Measurements from ENCODE around the gene KIAA1614.

- TF ChIP-seq, protein P1, sequence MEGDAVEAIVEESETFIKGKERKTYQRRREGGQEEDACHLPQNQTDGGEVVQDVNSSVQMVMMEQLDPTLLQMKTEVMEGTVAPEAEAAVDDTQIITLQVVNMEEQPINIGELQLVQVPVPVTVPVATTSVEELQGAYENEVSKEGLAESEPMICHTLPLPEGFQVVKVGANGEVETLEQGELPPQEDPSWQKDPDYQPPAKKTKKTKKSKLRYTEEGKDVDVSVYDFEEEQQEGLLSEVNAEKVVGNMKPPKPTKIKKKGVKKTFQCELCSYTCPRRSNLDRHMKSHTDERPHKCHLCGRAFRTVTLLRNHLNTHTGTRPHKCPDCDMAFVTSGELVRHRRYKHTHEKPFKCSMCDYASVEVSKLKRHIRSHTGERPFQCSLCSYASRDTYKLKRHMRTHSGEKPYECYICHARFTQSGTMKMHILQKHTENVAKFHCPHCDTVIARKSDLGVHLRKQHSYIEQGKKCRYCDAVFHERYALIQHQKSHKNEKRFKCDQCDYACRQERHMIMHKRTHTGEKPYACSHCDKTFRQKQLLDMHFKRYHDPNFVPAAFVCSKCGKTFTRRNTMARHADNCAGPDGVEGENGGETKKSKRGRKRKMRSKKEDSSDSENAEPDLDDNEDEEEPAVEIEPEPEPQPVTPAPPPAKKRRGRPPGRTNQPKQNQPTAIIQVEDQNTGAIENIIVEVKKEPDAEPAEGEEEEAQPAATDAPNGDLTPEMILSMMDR (IDR thresholded peaks at IDR 0.05), result no peak
- TF ChIP-seq E2F1 (CRISPR knock-in tag; IDR thresholded peaks at IDR 0.05) (no peak), NFYB (CRISPR knock-in tag; conservative IDR thresholded peaks at IDR 0.05; ENCODE audit: low read depth) (no peak), ZNF263 (CRISPR knock-in tag; IDR thresholded peaks at IDR 0.05; ENCODE audit: low read depth) (no peak), STAT6 (CRISPR knock-in tag; conservative IDR thresholded peaks at IDR 0.05; ENCODE audit: low read depth) (no peak), TP53 (CRISPR knock-in tag; IDR thresholded peaks at IDR 0.05) (no peak), ZNF219 (CRISPR knock-in tag; IDR thresholded peaks at IDR 0.05; ENCODE audit: borderline replicate concordance) (no peak), CBFB (CRISPR knock-in tag; IDR thresholded peaks at IDR 0.05; ENCODE audit: low read depth) (no peak)
- TF ChIP-seq, protein P2, sequence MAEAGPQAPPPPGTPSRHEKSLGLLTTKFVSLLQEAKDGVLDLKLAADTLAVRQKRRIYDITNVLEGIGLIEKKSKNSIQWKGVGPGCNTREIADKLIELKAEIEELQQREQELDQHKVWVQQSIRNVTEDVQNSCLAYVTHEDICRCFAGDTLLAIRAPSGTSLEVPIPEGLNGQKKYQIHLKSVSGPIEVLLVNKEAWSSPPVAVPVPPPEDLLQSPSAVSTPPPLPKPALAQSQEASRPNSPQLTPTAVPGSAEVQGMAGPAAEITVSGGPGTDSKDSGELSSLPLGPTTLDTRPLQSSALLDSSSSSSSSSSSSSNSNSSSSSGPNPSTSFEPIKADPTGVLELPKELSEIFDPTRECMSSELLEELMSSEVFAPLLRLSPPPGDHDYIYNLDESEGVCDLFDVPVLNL (CRISPR knock-in tag; IDR thresholded peaks at IDR 0.05; ENCODE audit: borderline replicate concordance, low read depth), result no peak
- TF ChIP-seq, protein P3, sequence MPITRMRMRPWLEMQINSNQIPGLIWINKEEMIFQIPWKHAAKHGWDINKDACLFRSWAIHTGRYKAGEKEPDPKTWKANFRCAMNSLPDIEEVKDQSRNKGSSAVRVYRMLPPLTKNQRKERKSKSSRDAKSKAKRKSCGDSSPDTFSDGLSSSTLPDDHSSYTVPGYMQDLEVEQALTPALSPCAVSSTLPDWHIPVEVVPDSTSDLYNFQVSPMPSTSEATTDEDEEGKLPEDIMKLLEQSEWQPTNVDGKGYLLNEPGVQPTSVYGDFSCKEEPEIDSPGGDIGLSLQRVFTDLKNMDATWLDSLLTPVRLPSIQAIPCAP (CRISPR knock-in tag; IDR thresholded peaks at IDR 0.05), result no peak
- TF ChIP-seq, protein P4, sequence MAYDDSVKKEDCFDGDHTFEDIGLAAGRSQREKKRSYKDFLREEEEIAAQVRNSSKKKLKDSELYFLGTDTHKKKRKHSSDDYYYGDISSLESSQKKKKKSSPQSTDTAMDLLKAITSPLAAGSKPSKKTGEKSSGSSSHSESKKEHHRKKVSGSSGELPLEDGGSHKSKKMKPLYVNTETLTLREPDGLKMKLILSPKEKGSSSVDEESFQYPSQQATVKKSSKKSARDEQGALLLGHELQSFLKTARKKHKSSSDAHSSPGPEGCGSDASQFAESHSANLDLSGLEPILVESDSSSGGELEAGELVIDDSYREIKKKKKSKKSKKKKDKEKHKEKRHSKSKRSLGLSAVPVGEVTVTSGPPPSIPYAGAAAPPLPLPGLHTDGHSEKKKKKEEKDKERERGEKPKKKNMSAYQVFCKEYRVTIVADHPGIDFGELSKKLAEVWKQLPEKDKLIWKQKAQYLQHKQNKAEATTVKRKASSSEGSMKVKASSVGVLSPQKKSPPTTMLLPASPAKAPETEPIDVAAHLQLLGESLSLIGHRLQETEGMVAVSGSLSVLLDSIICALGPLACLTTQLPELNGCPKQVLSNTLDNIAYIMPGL (CRISPR knock-in tag; IDR thresholded peaks at IDR 0.05), result no peak
Measured at GRCh38 chr1:180933141-180933540, 20.4 kb downstream of the KIAA1614 start.
